Islet of Langerhans (tissue), 1 donor: ENCODE measurements around the gene ZNF385C.

Source experiments
- FAIRE-seq: peaks from one replicate; lab custom pipeline; 2011; peaks lifted over from hg19 to GRCh38; lab: Jason Lieb, UNC

Gene ZNF385C

DNA sequence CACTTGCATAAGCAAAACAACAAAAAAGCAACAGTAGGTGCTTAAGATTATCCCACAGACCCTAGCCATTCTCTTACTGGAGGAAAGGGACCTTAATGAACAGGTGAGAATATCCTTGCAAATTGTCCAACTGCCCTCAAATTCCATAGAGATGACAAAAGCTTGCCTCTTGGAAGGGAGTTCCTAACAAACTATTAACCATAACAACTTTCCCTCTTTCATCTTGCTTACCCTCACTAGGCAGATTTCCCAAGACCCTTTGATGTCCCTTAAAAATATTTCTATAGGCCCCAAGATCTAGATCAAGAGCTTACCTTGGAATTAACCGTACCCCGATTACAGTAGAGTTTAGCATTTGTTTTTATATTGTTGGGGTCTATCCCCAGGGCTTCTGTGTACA, 109.9 kb downstream of the ZNF385C start:
- FAIRE-seq = no peak

DNA sequence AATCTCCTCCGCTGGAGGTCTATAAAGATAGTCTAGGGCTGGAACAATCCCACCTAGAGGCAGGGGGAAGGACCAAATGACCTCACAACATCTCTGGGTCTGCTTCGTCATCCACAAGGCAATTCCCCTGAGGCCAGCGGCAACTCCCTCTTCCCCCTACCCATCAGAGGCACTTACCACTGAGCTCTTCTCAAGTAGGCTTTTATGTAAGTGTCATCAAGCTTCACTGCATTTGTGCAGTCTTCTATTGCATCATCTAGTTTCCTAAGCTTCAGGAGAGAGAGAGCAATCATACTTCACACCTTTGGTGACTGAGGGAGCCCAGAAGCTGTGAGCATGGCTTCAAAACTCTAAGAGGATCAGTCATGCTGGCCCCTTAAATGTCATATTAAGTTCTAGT, 110.6 kb downstream of the ZNF385C start:
- no peak for FAIRE-seq

DNA sequence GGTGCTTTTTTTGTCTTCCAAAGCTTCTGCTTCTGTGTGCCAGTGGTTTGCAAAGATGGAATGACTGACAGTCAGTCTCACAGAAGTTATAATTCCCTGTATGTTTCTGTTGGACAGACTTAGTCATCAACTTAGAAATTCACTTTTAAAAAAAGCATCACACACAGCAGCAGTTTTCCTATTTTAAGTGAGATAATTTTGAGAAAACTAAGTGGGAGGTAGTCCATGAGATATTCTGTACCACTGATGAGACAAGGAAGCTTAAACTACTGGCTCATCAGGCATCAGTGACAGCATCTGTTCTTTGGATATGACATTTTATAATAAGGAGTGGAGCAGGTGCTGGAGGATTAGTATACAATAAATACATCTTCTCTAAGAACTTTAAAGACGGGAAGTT, 111.6 kb downstream of the ZNF385C start:
- FAIRE-seq = no peak

DNA sequence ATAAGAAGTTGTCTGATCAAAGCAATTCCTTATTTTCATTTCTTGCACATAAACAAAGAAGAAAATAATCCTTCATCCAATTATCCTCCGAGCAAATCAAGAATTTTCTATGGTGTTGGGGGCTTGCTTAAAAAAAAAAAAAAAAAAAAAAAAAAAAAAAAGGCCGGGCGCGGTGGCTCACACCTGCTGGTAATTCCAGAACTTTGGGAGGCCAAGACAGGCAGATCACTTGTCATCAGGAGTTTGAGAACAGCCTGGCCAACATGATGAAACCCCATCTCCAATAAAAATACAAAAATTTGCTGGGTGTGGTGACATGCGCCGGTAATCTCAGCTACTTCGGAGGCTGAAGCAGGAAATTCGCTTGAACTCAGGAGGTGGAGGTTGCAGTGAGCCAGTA, 112.4 kb downstream of the ZNF385C start:
- no peak for FAIRE-seq

DNA sequence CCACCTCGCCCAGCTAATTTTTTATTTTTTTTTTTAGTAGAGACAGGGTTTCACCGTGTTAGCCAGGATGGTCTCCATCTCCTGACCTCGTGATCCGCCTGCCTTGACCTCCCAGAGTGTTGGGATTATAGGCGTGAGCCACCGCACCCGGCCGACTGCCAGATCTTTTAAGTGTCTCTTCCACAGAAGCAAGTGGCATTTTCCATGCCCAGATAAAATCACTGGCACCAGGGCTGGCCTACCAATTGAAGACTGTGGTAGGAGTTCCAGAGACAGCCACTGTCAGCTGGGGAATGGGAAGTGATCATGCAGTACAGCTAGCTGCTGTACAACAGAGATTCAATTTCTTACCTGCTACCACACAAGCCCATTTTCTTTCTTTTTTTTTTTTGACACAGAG, 113.8 kb downstream of the ZNF385C start:
- no peak for FAIRE-seq

DNA sequence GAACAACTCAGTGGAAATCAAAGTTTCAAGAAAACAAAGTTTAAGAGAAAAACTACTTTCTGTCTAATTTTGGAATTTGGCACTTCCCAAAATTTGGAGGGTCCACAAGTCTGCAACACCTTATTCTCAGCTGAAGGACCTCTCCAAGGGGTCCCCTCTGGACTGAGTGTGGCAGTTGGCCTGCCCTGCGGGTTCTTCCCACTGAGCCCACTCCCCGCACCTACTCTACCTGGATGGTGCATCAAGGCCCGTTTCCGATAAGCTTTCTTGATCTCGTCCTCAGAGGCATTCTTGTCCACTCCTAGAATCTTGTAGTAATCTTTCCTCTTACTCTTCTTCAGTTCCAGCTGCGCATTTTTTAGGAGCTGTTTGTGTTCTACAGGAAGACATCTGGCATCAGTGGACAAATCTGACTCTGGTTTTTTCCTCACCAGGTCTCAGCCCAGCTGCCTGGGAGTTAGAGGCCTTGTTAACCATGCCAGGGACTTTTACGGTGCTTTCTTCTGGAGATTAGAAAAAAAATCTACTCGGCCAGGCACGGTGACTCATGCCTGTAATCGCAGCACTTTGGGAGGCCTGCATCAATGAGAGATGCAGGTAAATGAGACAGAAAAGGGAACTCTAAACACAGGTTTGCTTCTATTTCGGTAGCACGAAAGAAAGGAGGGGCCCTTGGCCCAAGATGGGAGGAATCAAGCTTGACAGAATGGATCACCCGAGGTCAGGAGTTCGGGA, 116.1 kb downstream of the ZNF385C start:
- FAIRE-seq = peak; percentile 43

DNA sequence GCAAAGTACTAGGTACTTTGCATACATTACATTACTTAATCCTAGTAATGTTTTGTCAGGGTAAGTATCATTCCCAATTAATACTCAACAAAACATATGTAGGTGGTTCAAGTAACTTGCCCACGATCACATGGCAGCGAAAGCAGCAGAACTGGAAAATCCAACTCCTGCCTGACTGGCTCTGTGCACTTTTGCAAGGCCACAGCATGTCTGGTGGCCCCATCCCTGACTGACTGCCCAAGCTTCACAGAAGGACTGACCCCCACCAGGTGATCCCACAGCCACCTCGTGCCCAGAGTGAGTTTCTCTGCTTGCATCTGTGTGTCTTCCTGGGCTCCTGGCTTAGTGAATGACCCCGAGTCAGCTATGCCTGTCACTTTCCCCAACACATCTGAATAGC, 120.3 kb downstream of the ZNF385C start:
- no peak for FAIRE-seq

DNA sequence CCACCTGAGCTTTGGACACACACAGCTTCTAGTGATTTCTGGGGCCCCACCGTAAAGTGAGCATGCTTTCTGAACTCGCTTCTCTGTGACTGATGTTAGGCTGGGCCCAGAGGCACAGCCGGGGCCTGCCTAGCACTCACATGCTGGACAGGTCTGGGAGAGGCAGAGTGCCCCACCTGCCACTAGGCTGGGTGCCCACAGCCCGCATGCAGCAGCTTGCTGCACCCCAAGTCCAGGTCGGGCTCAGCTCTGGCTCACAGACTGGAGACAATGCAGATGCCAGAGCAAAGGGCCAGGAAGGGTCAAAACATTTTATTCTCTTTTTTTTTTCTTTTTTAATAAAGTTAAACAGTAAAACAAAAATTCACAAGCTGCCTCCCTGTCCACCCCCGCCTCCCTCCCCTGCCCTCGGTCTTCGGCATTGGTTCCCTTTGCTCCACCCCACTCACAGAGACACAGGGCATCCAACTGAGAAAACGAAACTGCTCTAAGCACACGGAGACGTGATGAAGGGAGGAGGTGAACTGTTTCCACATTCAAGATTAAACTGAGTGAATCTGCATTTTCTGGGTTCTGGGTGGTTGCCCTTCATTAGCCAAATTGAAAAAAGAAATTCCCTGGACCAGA, 122.0 kb downstream of the ZNF385C start:
- FAIRE-seq = no peak
